GM23338 (cell line): ENCODE measurements around the gene HELT. TPM values are rescaled to one million over a fixed set of nuclear protein-coding genes. Genes with fewer than 3 reads are reported as not detected.

ENCODE experiments used
- ATAC-seq: fragments of 200-7000 bp; cut with Tn5 transposase; 3 replicates; pipeline ENCODE4 v1.9.1; 2020
- DNase-seq: peaks from one replicate; pipeline ENCODE4 v3.0.0-alpha.2; 2015; ENCODE audit warnings: low spot score
- H2AFZ ChIP-seq: fragments of 200-600 bp; sonication (generic); 2 replicates; pipeline ENCODE4 v1.8.0; 2016; ENCODE audit warnings: antibody characterized with exemption, mild to moderate bottlenecking, moderate library complexity
- H3F3A ChIP-seq: fragments of 200-600 bp; sonication (generic); replicated peaks from 2 replicates; pipeline ENCODE4 v1.8.0; 2017; ENCODE audit warnings: antibody characterized with exemption, mixed run types, low read depth
- H3K27ac ChIP-seq: fragments of 200-600 bp; sonication (generic); 2 replicates; pipeline ENCODE4 v1.6.1; 2016; ENCODE audit warnings: low read depth
- H3K27me3 ChIP-seq: fragments of 200-600 bp; sonication (generic); 2 replicates; pipeline ENCODE4 v1.8.0; 2016; ENCODE audit warnings: mild to moderate bottlenecking, mixed run types, moderate library complexity; ENCODE audit not compliant: insufficient read depth
- H3K36me3 ChIP-seq: fragments of 200-600 bp; sonication (generic); 2 replicates; pipeline ENCODE4 v1.8.0; 2016; ENCODE audit warnings: mild to moderate bottlenecking; ENCODE audit not compliant: insufficient read depth
- H3K4me1 ChIP-seq: fragments of 200-600 bp; sonication (generic); 2 replicates; pipeline ENCODE4 v1.8.0; 2016; ENCODE audit warnings: mild to moderate bottlenecking, moderate library complexity; ENCODE audit not compliant: insufficient read depth
- H3K4me2 ChIP-seq: fragments of 200-600 bp; sonication (generic); 2 replicates; pipeline ENCODE4 v1.7.1; 2017; ENCODE audit warnings: mixed run types
- H3K4me3 ChIP-seq: fragments of 200-600 bp; sonication (generic); 2 replicates; pipeline ENCODE4 v1.6.1; 2016; ENCODE audit warnings: mixed run types
- H3K79me2 ChIP-seq: fragments of 200-600 bp; sonication (generic); replicated peaks from 2 replicates; pipeline ENCODE4 v1.8.0; 2017; ENCODE audit warnings: mild to moderate bottlenecking; ENCODE audit not compliant: insufficient read depth
- H3K9me2 ChIP-seq: fragments of 200-600 bp; sonication (generic); 2 replicates; pipeline ENCODE4 v1.8.0; 2017; ENCODE audit not compliant: insufficient read depth
- H4K20me1 ChIP-seq: fragments of 200-600 bp; sonication (generic); replicated peaks from 2 replicates; pipeline ENCODE4 v1.8.0; 2017; ENCODE audit warnings: mild to moderate bottlenecking; ENCODE audit not compliant: insufficient read depth
- H3K27ac Mint-ChIP-seq: 2 replicates; pipeline ENCODE4 v1.8.0; 2020; ENCODE audit warnings: inconsistent platforms, mild to moderate bottlenecking, moderate library complexity, mixed read lengths
- H3K27me3 Mint-ChIP-seq: 3 replicates; pipeline ENCODE4 v1.8.0; 2022; ENCODE audit warnings: low read depth, mild to moderate bottlenecking, moderate library complexity, mixed read lengths, inconsistent platforms; ENCODE audit not compliant: insufficient read depth, poor library complexity
- H3K36me3 Mint-ChIP-seq: 3 replicates; pipeline ENCODE4 v1.8.0; 2021; ENCODE audit warnings: low read depth, mild to moderate bottlenecking, inconsistent platforms, moderate library complexity, mixed read lengths
- H3K4me1 Mint-ChIP-seq: 3 replicates; pipeline ENCODE4 v1.8.0; 2020; ENCODE audit warnings: mild to moderate bottlenecking, inconsistent platforms, mixed read lengths
- H3K4me3 Mint-ChIP-seq: 3 replicates; pipeline ENCODE4 v1.8.0; 2021; ENCODE audit warnings: moderate library complexity, mild to moderate bottlenecking, inconsistent platforms, mixed read lengths
- H3K9me3 Mint-ChIP-seq: 3 replicates; pipeline ENCODE4 v1.8.0; 2020; ENCODE audit warnings: moderate library complexity, mild to moderate bottlenecking, inconsistent platforms, mixed read lengths
- CTCF ChIP-seq, 2 experiments: fragments of 200-600 bp in 1 of 2; sonication (generic) in 1 of 2; conservative IDR thresholded peaks; 2 replicates each; pipeline versions ENCODE4 v1.5.1 to v1.6.1; 2016 to 2017; ENCODE audit warnings: antibody characterized with exemption in 2 of 2, low read depth in 2 of 2, mild to moderate bottlenecking in 2 of 2, moderate library complexity in 1 of 2
- JUNB ChIP-seq: IDR thresholded peaks from one replicate; pipeline ENCODE4 v1.6.1; 2016; ENCODE audit warnings: antibody characterized with exemption; ENCODE audit not compliant: unreplicated experiment
- NANOG ChIP-seq: IDR thresholded peaks from 2 replicates; pipeline ENCODE4 v1.6.1; 2016; ENCODE audit warnings: antibody characterized with exemption, borderline replicate concordance
- POLR2AphosphoS5 ChIP-seq: IDR thresholded peaks from 2 replicates; pipeline ENCODE4 v1.6.1; 2016; ENCODE audit warnings: antibody characterized with exemption, low read depth
- STAT1 ChIP-seq: IDR thresholded peaks from one replicate; pipeline ENCODE4 v1.6.1; 2016; ENCODE audit warnings: antibody characterized with exemption; ENCODE audit not compliant: unreplicated experiment
- ZNF114 ChIP-seq: fragments of 250-450 bp; sonication (Bioruptor Pico); IDR thresholded peaks from 2 replicates; pipeline ENCODE4 v1.5.0; 2020; ENCODE audit warnings: mild to moderate bottlenecking, moderate library complexity
- polyA plus RNA-seq: library from polyadenylated mRNA; unstranded; fragments of >200 nt; fragmentation: Nextera tagmentation; extraction: Ambion mirVana; gene quantifications from 2 replicates; pipeline ENCODE4 v1.2.1, GENCODE V29; 2016
- total RNA-seq: library from RNA; depleted of rRNA; stranded (reverse); fragments of >200 nt; shearing (Covaris generic); gene quantifications from 2 replicates; pipeline ENCODE4 v1.2.3, GENCODE V29; 2014

HELT gene
- total and polyA plus RNA-seq, 2 experiments from 2014 or later: not detected

DNA sequence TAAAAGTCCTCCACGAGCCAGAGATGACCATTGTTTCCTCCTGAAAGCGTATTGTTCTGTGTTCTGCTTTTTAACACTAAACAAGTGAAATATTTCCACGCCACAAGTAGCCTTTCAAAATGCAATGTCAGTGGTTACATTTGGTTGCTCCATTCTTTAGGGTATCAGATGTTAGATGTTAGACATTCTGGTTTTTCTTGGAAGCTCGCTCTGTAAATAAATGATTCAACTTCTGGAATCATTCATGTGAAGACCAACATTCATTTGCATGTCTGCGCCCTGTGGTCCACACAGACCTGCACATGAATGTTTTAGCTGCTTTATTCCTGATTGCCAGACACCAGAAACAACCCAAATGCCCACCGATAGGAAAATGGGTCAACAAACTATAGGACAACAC lies 38.0 kb upstream of the HELT start:
- Histone ChIP-seq H3K9me2 (no peaks in the 10 kb centered on the region), H3K27ac (no peak overlapping the region), H4K20me1 (no peaks in the 10 kb centered on the region), H3F3A (0 out of 2 replicates have a peak, but pooled peaks cover 5% of the 10 kb centered on the region), H3K4me3 (no peak overlapping the region), H3K4me2 (no peak overlapping the region), H3K79me2 (no peaks in the 10 kb centered on the region), H3K4me1 (peaks cover 4% of the 10 kb centered on the region), H3K27me3 (no peaks in the 10 kb centered on the region), H2AFZ (no peak overlapping the region; the same call in 1 of the 2 replicates), H3K36me3 (no peaks in the 10 kb centered on the region)
- no peak for TF ChIP-seq CTCF (conservative IDR thresholded peaks at IDR 0.05; ENCODE audit: low read depth in 2 of 2)
- TF ChIP-seq ZNF114 (CRISPR knock-in tag): no peak
- no peak for TF ChIP-seq STAT1
- no peak for TF ChIP-seq NANOG
- no peak for TF ChIP-seq POLR2AphosphoS5
- no peak for TF ChIP-seq JUNB
- H3K27ac Mint-ChIP-seq: no peak overlapping the region
- peaks cover 3% of the 10 kb centered on the region for H3K27me3 Mint-ChIP-seq
- H3K4me1 Mint-ChIP-seq: no peaks in the 10 kb centered on the region
- H3K4me3 Mint-ChIP-seq: no peak overlapping the region
- no peaks in the 10 kb centered on the region; the same call in 2 of the 3 replicates for H3K36me3 Mint-ChIP-seq
- no peaks in the 10 kb centered on the region for H3K9me3 Mint-ChIP-seq
- ATAC-seq (no peak), DNase-seq (no peak)

DNA sequence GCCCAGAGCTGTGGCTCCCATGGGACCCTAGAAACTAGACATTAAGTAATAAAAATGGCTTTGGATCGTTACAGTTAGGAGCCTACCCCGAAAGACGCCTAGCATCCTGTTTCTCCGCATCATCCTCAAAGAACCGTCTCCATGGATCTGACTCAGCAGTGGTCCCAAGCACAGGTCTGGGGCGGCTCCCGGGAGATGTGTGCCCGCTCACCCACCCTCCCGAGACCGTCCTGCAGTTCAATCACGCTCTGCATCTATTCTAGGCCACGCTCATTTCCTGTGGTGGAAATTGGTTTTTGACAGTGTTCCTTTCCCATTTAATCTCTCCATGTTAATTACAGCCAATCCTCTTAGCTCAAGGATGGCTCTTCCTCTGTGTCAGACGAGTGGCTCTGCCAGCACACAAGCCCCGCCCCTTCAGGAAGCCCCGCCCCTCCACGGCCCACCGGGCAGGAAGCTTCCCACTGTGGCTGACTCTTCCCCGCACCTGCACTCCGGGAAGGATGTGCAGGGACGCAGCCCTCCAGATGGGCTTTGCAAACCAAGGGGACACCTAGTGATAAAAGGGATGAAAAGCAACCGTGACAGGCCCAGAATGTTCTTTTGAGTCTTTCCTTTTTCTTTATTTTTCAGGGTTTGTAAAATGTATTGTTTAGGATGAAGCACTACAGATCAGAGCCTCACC lies 34.5 kb upstream of the HELT start:
- H3K4me1 ChIP-seq: peaks cover 4% of the 10 kb centered on the region
- H3K9me3 Mint-ChIP-seq: no peaks in the 10 kb centered on the region
- ATAC-seq (peak; percentile 97), DNase-seq (peak; percentile 83)
- peaks cover 5% of the 10 kb centered on the region; the same call in 1 of the 2 replicates for H3K9me2 ChIP-seq
- H3K36me3 ChIP-seq: no peaks in the 10 kb centered on the region; the same call in 1 of the 2 replicates
- H3K4me2 ChIP-seq: peak overlapping the region; percentile 36; the same call in 1 of the 2 replicates
- H3K79me2 ChIP-seq: no peaks in the 10 kb centered on the region
- TF ChIP-seq NANOG (no peak), POLR2AphosphoS5 (0 out of 2 replicates have a peak, but pooled peaks have one; percentile 32), CTCF (conservative IDR thresholded peaks at IDR 0.05; ENCODE audit: low read depth in 2 of 2) (peak; percentile 54 to 77)
- H3K36me3 Mint-ChIP-seq: no peaks in the 10 kb centered on the region; the same call in 2 of the 3 replicates
- H3K27ac ChIP-seq: no peak overlapping the region
- H3F3A ChIP-seq: 0 out of 2 replicates have a peak, but pooled peaks cover 5% of the 10 kb centered on the region
- no peak overlapping the region for H3K27ac Mint-ChIP-seq
- no peaks in the 10 kb centered on the region for H3K4me1 Mint-ChIP-seq
- no peak overlapping the region for H3K4me3 Mint-ChIP-seq
- H4K20me1 ChIP-seq: no peaks in the 10 kb centered on the region
- peak overlapping the region; percentile 64 for H2AFZ ChIP-seq
- peaks cover 3% of the 10 kb centered on the region for H3K27me3 Mint-ChIP-seq
- no peak overlapping the region for H3K4me3 ChIP-seq
- H3K27me3 ChIP-seq: no peaks in the 10 kb centered on the region
